ENCODE data around the gene NR2E1. TPM values are rescaled to one million over a fixed set of nuclear protein-coding genes. Genes with fewer than 3 reads are reported as not detected.
A peak's percentile ranks its signal among the peaks of the same experiment; 100 is the strongest.

Gene NR2E1
- total RNA-seq, 2 donors from 2014 or later = not detected

- no peak for DNase-seq
Measured at GRCh38 chr6:108174371-108175175, 8.8 kb downstream of the NR2E1 start.

GRCh38 chr6:108175176-108175591, 9.4 kb downstream of the NR2E1 start:
- Histone ChIP-seq H3K4me3 (peak overlapping the region in 1 of 2 donors; percentile 4), H3K36me3 (replicated peaks in 1 of 2; ENCODE audit: insufficient read depth in 1 of 2, low read depth in 2 of 2) (no peaks in the 10 kb centered on the region), H3K27me3 (peaks cover 0 to 13% of the 10 kb centered on the region in 2 donors), H3K9me3 (no peaks in the 10 kb centered on the region), H3K27ac (no peak overlapping the region), H3K4me1 (peaks cover 17% of the 10 kb centered on the region)
- WGBS, 2 donors = 23 to 33% methylated on average over 18 to 22 of the region's 22 CpGs
- intact Hi-C loops (cut with DNase I) = no loop called here
- DNase-seq (no peak), ATAC-seq (no peak)
- TF ChIP-seq CTCF (IDR thresholded peaks at IDR 0.05) = no peak
- TF ChIP-seq POLR2A (IDR thresholded peaks at IDR 0.05) = no peak

More at GRCh38 chr6:108174371-108175175, 8.8 kb downstream of the NR2E1 start:
- no peak overlapping the region for H3K4me3 ChIP-seq
- H3K4me1 ChIP-seq = peaks cover 17% of the 10 kb centered on the region
- no peak for ATAC-seq
- H3K9me3 ChIP-seq = no peaks in the 10 kb centered on the region
- WGBS, 2 donors = 41 to 55% methylated on average over 37 to 43 of the region's 43 CpGs
- intact Hi-C loops (cut with DNase I) = no loop called here
- H3K27ac ChIP-seq = no peak overlapping the region
- no peaks in the 10 kb centered on the region for H3K36me3 ChIP-seq (replicated peaks in 1 of 2; ENCODE audit: insufficient read depth in 1 of 2, low read depth in 2 of 2)
- TF ChIP-seq CTCF (IDR thresholded peaks at IDR 0.05) = no peak
- no peak for TF ChIP-seq POLR2A (IDR thresholded peaks at IDR 0.05)
- H3K27me3 ChIP-seq = peaks cover 0 to 19% of the 10 kb centered on the region in 2 donors

- Histone ChIP-seq H3K9me3 (no peaks in the 10 kb centered on the region), H3K36me3 (replicated peaks in 1 of 2; ENCODE audit: insufficient read depth in 1 of 2, low read depth in 2 of 2) (no peaks in the 10 kb centered on the region), H3K4me1 (peaks cover 17% of the 10 kb centered on the region), H3K27ac (no peak overlapping the region), H3K27me3 (peaks cover 0 to 9% of the 10 kb centered on the region in 2 donors), H3K4me3 (peak overlapping the region in 1 of 2 donors; percentile 4)
- peak; percentile 80 for ATAC-seq
- WGBS, 2 donors = 1 to 2% methylated on average over 20 to 38 of the region's 38 CpGs
- peak; percentile 37 to 57 (median 44) for DNase-seq
- intact Hi-C loops (cut with DNase I) = no loop called here
- no peak for TF ChIP-seq POLR2A (IDR thresholded peaks at IDR 0.05)
- peak in 6 of 7 experiments; percentile 22 to 61 (median 46) for TF ChIP-seq CTCF (IDR thresholded peaks at IDR 0.05)
Measured at GRCh38 chr6:108175592-108176279, 9.9 kb downstream of the NR2E1 start.

GRCh38 chr6:108176281-108177089, 10.7 kb downstream of the NR2E1 start:
- Histone ChIP-seq H3K9me3 (no peaks in the 10 kb centered on the region), H3K27ac (no peak overlapping the region), H3K36me3 (replicated peaks in 1 of 2; ENCODE audit: insufficient read depth in 1 of 2, low read depth in 2 of 2) (no peaks in the 10 kb centered on the region), H3K4me1 (peaks cover 17% of the 10 kb centered on the region), H3K4me3 (peak overlapping the region in 1 of 2 donors; percentile 4), H3K27me3 (peaks cover 0 to 9% of the 10 kb centered on the region in 2 donors)
- no peak for TF ChIP-seq POLR2A (IDR thresholded peaks at IDR 0.05)
- no peak for TF ChIP-seq CTCF (IDR thresholded peaks at IDR 0.05)
- intact Hi-C loops (cut with DNase I) = no loop called here
- WGBS, 2 donors = 20 to 35% methylated on average over 33 to 46 of the region's 46 CpGs
- peak; percentile 12 for ATAC-seq
- DNase-seq = no peak
